Testis (tissue), 3 donors: ENCODE data around the gene TINCR. TPM values are rescaled to one million over a fixed set of nuclear protein-coding genes. Genes with fewer than 3 reads are reported as not detected.

Experiments
- DNase-seq: peaks from one replicate; pipeline ENCODE4 v3.0.0-alpha.2; 2019
- H3K27ac ChIP-seq, 2 donors: fragments of 200-600 bp; sonication (generic); one replicate each; pipeline ENCODE4 v1.5.1; 2019
- H3K27me3 ChIP-seq: fragments of 200-600 bp; sonication (generic); one replicate; pipeline ENCODE4 v1.5.1; 2019
- H3K36me3 ChIP-seq: fragments of 200-600 bp; sonication (generic); one replicate; pipeline ENCODE4 v1.5.1; 2017; ENCODE audit warnings: low read depth; ENCODE audit errors: missing control alignments
- H3K4me1 ChIP-seq: fragments of 200-600 bp; sonication (generic); one replicate; pipeline ENCODE4 v1.5.1; 2019
- H3K4me3 ChIP-seq, 2 donors: fragments of 200-600 bp; sonication (generic); one replicate each; pipeline ENCODE4 v1.5.1; 2017 to 2019
- H3K9me3 ChIP-seq: fragments of 200-600 bp; sonication (generic); one replicate; pipeline ENCODE4 v1.5.1; 2017
- POLR2A ChIP-seq: fragments of 450-650 bp; IDR thresholded peaks from one replicate; pipeline ENCODE4 v1.6.1; 2017; ENCODE audit warnings: antibody characterized with exemption, mild to moderate bottlenecking, moderate library complexity
- WGBS, 2 donors: methylation state at CpG; one replicate each; pipeline ENCODE4 v1.1.5; 2018; 5-methylcytosine and 5-hydroxymethylcytosine counted together
- intact Hi-C: fragments of 100-400 bp; cut with DNase I; formaldehyde crosslinking; loops from one replicate; pipeline ENCODE4 v1.15.1; 2023; ENCODE audit warnings: low total_unique reads
- polyA plus RNA-seq: library from polyadenylated mRNA; stranded (reverse); fragments of 350-450 nt; fragmentation: Illumina TruSeq; extraction: RNeasy Lipid Tissue Mini Kit (QIAGEN cat#74804); gene quantifications from one replicate; pipeline ENCODE4 v1.2.3, GENCODE V29; 2014; ENCODE audit warnings: low read depth, low replicate concordance; ENCODE audit not compliant: insufficient read depth
- total RNA-seq, 2 donors: library from RNA; depleted of rRNA; stranded (reverse); fragments of >200 nt; gene quantifications; one replicate each; pipeline ENCODE4 v1.2.3, GENCODE V29; 2016
- TF ChIP-seq, protein P1 (sequence below), 3 experiments: fragments of 450-650 bp in 2 of 3; fragments of 200-600 bp in 1 of 3; sonication (generic) in 1 of 3; IDR thresholded peaks; one replicate each; pipeline ENCODE4 v1.5.1; 2016 to 2019; ENCODE audit warnings: antibody characterized with exemption in 3 of 3, mild to moderate bottlenecking in 2 of 3, moderate library complexity in 1 of 3

Gene TINCR
- total and polyA plus RNA-seq, 3 donors from 2014 or later = 3.0 to 7.0 (median 5.6) TPM

DNA sequence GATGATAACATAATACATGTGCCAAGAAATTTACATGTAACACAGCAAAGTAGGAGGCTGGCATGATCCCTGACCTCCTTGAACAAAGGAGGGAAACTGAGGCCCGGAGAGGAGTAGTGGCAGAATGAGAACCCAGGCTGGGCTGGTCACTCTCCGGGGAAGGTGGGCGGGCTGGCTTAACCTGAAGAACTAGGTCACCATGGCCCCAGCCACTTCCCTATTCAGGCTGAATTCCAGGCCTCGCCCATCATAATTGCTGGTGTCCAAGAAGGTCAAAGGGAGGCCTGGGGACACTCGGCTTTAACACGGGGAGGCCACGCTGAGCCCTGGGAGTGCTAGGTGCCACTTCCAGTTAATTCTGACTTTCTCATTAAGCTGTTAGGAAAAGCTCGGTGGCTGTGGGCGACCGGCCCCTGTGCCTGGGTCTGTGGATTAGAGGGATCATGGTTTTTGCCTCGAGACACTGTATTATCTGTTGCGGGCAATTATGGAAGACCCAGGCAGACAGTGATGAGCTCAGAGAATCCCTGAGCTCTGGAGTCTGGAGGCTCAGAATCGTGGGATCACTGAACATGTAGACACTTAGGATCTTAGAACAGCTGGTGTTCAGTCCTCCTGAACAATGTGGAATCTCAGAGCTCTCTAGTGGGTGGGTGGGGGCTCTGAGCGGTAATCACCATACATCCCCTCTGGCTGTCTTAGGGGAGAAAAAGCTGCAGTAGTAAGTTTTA, 5.0 kb upstream of the TINCR start:
- intact Hi-C loops = loop anchor here (10.0 kb wide), 1 partner anchor 528 kb away; no protein-coding TSS in a partner anchor

DNA sequence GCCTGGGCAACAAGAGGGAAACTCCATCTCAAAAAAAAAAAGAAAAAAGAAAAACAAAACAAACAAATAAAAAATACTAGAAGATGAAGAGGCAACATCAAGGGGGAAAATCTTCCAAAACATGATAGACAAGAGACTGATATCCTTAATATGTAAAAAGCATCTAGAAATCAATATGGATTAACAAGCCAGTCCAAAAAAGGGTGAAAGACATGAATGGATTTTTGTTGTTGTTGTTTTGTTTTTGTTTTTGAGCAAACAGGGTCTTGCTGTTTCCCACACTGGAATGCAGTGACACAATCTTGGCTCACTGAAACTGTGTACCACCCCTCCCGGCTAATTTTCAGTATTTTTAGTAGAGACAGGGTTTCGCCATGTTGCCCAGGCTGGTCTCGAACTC, 4.0 kb upstream of the TINCR start:
- no peak for TF ChIP-seq POLR2A
- TF ChIP-seq, protein P1, sequence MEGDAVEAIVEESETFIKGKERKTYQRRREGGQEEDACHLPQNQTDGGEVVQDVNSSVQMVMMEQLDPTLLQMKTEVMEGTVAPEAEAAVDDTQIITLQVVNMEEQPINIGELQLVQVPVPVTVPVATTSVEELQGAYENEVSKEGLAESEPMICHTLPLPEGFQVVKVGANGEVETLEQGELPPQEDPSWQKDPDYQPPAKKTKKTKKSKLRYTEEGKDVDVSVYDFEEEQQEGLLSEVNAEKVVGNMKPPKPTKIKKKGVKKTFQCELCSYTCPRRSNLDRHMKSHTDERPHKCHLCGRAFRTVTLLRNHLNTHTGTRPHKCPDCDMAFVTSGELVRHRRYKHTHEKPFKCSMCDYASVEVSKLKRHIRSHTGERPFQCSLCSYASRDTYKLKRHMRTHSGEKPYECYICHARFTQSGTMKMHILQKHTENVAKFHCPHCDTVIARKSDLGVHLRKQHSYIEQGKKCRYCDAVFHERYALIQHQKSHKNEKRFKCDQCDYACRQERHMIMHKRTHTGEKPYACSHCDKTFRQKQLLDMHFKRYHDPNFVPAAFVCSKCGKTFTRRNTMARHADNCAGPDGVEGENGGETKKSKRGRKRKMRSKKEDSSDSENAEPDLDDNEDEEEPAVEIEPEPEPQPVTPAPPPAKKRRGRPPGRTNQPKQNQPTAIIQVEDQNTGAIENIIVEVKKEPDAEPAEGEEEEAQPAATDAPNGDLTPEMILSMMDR (IDR thresholded peaks at IDR 0.05) = no peak
- no peaks in the 10 kb centered on the region for H3K36me3 ChIP-seq
- no peaks in the 10 kb centered on the region for H3K9me3 ChIP-seq
- intact Hi-C loops = loop anchor here (10.0 kb wide), 1 partner anchor 527 kb away; no protein-coding TSS in a partner anchor
- no peak for DNase-seq
- H3K27me3 ChIP-seq = no peaks in the 10 kb centered on the region
- H3K4me3 ChIP-seq = no peak overlapping the region
- H3K27ac ChIP-seq = no peak overlapping the region
- no peaks in the 10 kb centered on the region for H3K4me1 ChIP-seq
- WGBS, 2 donors = 98% methylated on average over 3 of the region's 3 CpGs

More for the DNA sequence above, 5.0 kb upstream of the TINCR start:
- no peaks in the 10 kb centered on the region for H3K9me3 ChIP-seq
- no peaks in the 10 kb centered on the region for H3K4me1 ChIP-seq
- no peak for DNase-seq
- H3K27me3 ChIP-seq = no peaks in the 10 kb centered on the region
- no peaks in the 10 kb centered on the region for H3K36me3 ChIP-seq
- WGBS, 2 donors = 78 to 83% methylated on average over 13 to 14 of the region's 14 CpGs
- no peak overlapping the region for H3K27ac ChIP-seq
- TF ChIP-seq POLR2A = no peak
- TF ChIP-seq, protein P1 (IDR thresholded peaks at IDR 0.05) = no peak
- H3K4me3 ChIP-seq = no peak overlapping the region

DNA sequence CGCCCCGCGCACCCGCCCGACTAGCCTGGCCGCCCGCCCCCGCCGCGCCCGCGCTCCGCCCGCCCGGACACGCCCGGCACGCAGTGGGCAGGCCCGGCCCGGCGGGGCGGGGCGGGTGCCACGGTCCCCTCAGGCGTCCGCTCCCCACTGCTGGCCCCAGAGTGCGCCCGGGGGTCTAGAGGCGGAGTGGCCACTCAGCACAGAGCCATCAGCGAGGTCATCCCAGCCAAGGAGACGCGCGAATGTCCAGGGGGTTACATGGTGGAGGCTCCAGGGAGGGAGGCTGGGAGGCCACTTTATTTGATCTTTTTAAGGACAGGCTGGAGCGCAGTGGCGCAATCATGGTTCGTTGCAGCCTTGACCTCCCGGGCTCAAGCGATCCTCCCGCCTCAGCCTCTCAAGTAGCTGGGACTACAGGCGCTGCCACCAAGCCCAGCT, 236 bp upstream of the TINCR start:
- no peak for DNase-seq
- H3K27me3 ChIP-seq = no peaks in the 10 kb centered on the region
- H3K27ac ChIP-seq = no peak overlapping the region
- no peaks in the 10 kb centered on the region for H3K4me1 ChIP-seq
- intact Hi-C loops = no loop called here
- WGBS, 2 donors = 15 to 57% methylated on average over 7 to 14 of the region's 40 CpGs
- no peaks in the 10 kb centered on the region for H3K9me3 ChIP-seq
- TF ChIP-seq, protein P1 (IDR thresholded peaks at IDR 0.05) = no peak
- no peak for TF ChIP-seq POLR2A
- H3K36me3 ChIP-seq = no peaks in the 10 kb centered on the region
- H3K4me3 ChIP-seq = peak overlapping the region in 1 of 2 donors; percentile 18

DNA sequence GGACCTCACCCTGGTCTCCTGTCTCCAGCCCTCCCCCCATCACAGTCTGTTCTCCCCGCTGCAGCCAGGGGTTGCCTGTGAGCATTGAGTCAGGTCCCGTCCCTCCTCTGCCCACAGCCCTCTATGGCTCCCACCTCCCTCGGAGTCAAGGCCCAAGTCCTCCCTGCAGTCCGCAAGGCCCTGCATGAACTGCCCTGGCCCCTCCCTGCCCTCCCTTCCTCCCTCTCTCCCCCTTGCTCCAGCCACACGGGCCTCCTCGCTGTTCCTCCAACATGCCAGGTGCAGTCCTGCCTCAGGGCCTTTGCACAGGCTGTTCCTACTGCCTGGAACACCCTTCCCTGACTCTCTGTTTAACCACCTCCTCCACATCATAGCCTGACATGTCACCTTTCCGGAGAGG, 2.8 kb downstream of the TINCR start:
- WGBS, 2 donors = 62 to 74% methylated on average over 7 of the region's 7 CpGs
- Histone ChIP-seq H3K27ac (no peak overlapping the region), H3K36me3 (no peaks in the 10 kb centered on the region), H3K4me1 (no peaks in the 10 kb centered on the region), H3K4me3 (no peak overlapping the region), H3K9me3 (no peaks in the 10 kb centered on the region), H3K27me3 (no peaks in the 10 kb centered on the region)
- no peak for DNase-seq
- TF ChIP-seq, protein P1 (IDR thresholded peaks at IDR 0.05) = no peak
- TF ChIP-seq POLR2A = no peak
- intact Hi-C loops = no loop called here
